Measurements from ENCODE around the gene COLEC11. TPM values are rescaled to one million over a fixed set of nuclear protein-coding genes. Genes with fewer than 3 reads are reported as not detected.

The COLEC11 gene
- total and polyA plus RNA-seq, 2 of the 13 experiments (the other 11 are each of a cell fraction or from before 2014, with no cell fraction given) = 1.5 to 3.0 TPM

GRCh38 chr2:3558205-3559014 is 36.5 kb upstream of the COLEC11 start, which contains the start of gene RNASEH1 (continued):
- TF ChIP-seq GABPB1 (CRISPR knock-in tag; IDR thresholded peaks at IDR 0.05) (peak; percentile 98), ZNF333 (CRISPR knock-in tag; IDR thresholded peaks at IDR 0.05; ENCODE audit: borderline replicate concordance) (no peak; the same call in 1 of the 2 replicates), SUZ12 (IDR thresholded peaks at IDR 0.05; ENCODE audit: low read depth, low read length) (no peak), ZNF12 (CRISPR knock-in tag; IDR thresholded peaks at IDR 0.05) (peak; percentile 81), STAG1 (CRISPR knock-in tag; IDR thresholded peaks at IDR 0.05) (no peak; the same call in none of the 2 replicates), ZNF710 (CRISPR knock-in tag; IDR thresholded peaks at IDR 0.05; ENCODE audit: borderline replicate concordance) (no peak), PAXIP1 (CRISPR knock-in tag; conservative IDR thresholded peaks at IDR 0.05) (peak; percentile 94), ZNF34 (CRISPR knock-in tag; IDR thresholded peaks at IDR 0.05; ENCODE audit: borderline replicate concordance) (peak; percentile 95; the same call in 1 of the 2 replicates), ISX (CRISPR knock-in tag; conservative IDR thresholded peaks at IDR 0.05) (no peak), PCBP1 (IDR thresholded peaks at IDR 0.05; ENCODE audit: borderline replicate concordance, low read depth, low read length) (peak; percentile 80; the same call in 1 of the 2 replicates), ZBTB7B (CRISPR knock-in tag; IDR thresholded peaks at IDR 0.05) (peak; percentile 98; the same call in 1 of the 2 replicates), ZNF354B (CRISPR knock-in tag; IDR thresholded peaks at IDR 0.05) (peak; percentile 99), RFX1 (IDR thresholded peaks at IDR 0.05) (no peak), PLRG1 (conservative IDR thresholded peaks at IDR 0.05) (no peak), NR3C1 (CRISPR knock-in tag; IDR thresholded peaks at IDR 0.05) (no peak), ZFY (CRISPR knock-in tag; IDR thresholded peaks at IDR 0.05) (peak; percentile 99), RXRB (CRISPR knock-in tag; IDR thresholded peaks at IDR 0.05; ENCODE audit: borderline replicate concordance) (peak; percentile 90), HNRNPH1 (optimal IDR thresholded peaks at IDR 0.05; ENCODE audit: low read depth, low read length) (no peak), PATZ1 (CRISPR knock-in tag; IDR thresholded peaks at IDR 0.05) (peak; percentile 96), ZNF704 (CRISPR knock-in tag; IDR thresholded peaks at IDR 0.05; ENCODE audit: borderline replicate concordance) (peak; percentile 96), NFYB (CRISPR knock-in tag; IDR thresholded peaks at IDR 0.05) (peak; percentile 27), ZC3H4 (CRISPR knock-in tag; IDR thresholded peaks at IDR 0.05; ENCODE audit: borderline replicate concordance) (no peak)
